Measurements from ENCODE around the gene TMEM130.

Gene TMEM130

DNA sequence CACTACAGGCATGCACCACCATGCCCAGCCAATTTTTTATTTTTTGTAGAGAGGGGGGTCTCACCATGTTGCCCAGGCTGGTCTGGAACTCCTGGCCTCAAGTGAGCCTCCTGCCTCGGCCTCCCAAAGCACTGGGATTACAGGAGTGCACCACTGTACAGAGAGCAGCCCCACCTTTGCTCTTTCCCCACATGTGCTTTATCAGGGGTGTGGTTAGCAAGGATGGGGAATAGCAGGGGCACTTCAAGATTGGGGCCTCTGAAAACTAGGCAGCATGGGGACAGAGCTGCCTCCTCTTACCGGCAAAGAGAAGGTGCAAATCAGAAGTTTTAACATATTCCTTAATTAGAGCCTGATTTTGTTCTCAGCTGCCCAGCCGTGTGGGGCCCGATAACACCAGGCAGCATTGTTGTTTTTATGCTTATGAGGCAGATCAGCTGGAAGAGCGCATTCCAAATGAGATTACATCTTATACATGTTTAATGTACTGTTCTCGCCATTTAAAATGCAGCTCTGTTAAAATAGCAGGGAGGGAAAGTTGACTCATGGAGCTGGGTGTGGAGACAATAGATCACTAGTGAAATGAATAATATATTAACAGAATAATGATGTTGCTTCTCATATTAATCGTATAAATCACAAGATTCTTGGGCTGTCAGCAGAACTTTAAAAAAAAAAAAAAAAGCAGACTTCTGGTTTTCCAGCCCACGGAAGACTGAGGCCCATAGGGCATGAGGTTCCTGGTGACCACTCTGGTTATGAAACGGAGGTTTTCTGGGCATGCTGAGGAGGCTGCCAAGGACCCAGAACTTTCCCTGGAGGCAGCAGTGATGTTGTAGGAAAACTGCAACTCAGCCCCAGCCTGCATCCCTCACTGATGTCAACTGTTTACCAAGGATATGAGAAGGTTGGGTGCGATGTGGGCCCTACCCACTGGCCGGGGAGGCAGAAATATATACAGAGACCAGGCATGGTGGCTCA lies 62.5 kb downstream of the TMEM130 start:
- no peak overlapping the region for H3K4me3 ChIP-seq (ENCODE audit: low read depth, low read length)
- peaks cover 11% of the 10 kb centered on the region for H3K9me3 ChIP-seq (ENCODE audit: control insufficient read depth, insufficient read depth, low read depth, low read length)
- H3K9ac ChIP-seq (ENCODE audit: low read length), result no peak overlapping the region
- H3K36me3 ChIP-seq (ENCODE audit: control insufficient read depth, insufficient read depth, low read length), result no peaks in the 10 kb centered on the region
- no peaks in the 10 kb centered on the region for H3K27me3 ChIP-seq (ENCODE audit: control insufficient read depth, insufficient read depth, low read length)
- no peak overlapping the region for H3K27ac ChIP-seq (ENCODE audit: low read depth, low read length)
- no peaks in the 10 kb centered on the region for H3K4me1 ChIP-seq (ENCODE audit: control insufficient read depth, insufficient read depth, low read length)

GRCh38 chr7:98805956-98806838 lies 63.6 kb downstream of the TMEM130 start:
- Histone ChIP-seq H3K9ac (ENCODE audit: low read length) (no peak overlapping the region), H3K9me3 (ENCODE audit: control insufficient read depth, insufficient read depth, low read depth, low read length) (peaks cover 14% of the 10 kb centered on the region), H3K27me3 (ENCODE audit: control insufficient read depth, insufficient read depth, low read length) (no peaks in the 10 kb centered on the region), H3K36me3 (ENCODE audit: control insufficient read depth, insufficient read depth, low read length) (no peaks in the 10 kb centered on the region), H3K27ac (ENCODE audit: low read depth, low read length) (no peak overlapping the region), H3K4me3 (ENCODE audit: low read depth, low read length) (no peak overlapping the region), H3K4me1 (ENCODE audit: control insufficient read depth, insufficient read depth, low read length) (no peaks in the 10 kb centered on the region)

DNA sequence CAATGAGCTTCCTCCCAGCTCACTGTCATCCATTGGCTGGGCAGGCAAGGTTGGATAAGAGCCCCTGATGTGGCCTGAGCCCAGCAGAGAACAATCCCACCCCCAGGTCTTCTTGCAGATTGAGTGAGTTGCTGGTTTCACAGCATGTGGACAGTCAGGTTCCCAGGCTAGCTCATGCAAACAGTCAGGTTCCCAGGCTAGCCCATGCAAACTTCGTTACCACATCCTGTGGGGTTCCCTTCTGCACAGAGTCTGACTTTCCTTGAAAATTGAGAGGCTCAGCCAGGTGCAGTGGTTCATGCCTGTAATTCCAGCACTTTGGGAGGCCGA lies 67.1 kb downstream of the TMEM130 start:
- Histone ChIP-seq H3K4me1 (ENCODE audit: control insufficient read depth, insufficient read depth, low read length) (no peaks in the 10 kb centered on the region), H3K36me3 (ENCODE audit: control insufficient read depth, insufficient read depth, low read length) (no peaks in the 10 kb centered on the region), H3K4me3 (ENCODE audit: low read depth, low read length) (no peak overlapping the region), H3K27ac (ENCODE audit: low read depth, low read length) (no peak overlapping the region), H3K9me3 (ENCODE audit: control insufficient read depth, insufficient read depth, low read depth, low read length) (peaks cover 12% of the 10 kb centered on the region), H3K9ac (ENCODE audit: low read length) (no peak overlapping the region), H3K27me3 (ENCODE audit: control insufficient read depth, insufficient read depth, low read length) (no peaks in the 10 kb centered on the region)

DNA sequence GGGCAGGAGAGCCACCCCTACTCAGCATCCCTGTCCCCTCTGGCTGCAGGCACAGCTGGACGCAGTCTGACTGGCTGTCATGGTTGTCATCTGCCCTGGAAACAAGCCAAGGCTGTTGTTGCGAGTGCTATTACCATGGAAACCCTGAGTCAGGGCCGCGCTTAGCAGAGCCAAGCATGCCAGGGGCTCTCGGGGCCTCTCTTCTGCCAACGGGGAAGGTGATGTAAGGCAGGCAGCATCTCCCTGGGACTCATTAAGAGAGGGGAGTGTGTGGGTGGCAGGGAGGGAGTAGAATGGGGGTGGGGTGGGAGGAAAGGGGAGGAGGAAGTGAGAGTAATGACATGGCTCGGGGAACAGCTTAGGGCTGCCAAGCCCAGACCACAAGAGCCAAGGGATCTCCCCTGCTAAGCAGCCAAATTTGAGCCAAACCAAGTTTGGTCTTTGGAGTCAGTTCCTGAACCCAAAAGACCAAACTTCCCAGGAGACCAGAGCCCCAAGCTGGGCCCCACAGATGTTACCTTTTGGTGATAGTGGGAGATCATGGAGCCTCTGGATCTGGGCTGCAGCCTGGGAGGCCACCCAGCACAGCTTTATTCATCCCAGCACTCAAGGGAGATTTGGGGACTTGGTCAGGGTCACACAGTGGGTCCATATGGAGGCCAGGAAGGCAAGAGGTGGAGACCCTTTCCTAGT lies 67.6 kb downstream of the TMEM130 start:
- Histone ChIP-seq H3K27ac (ENCODE audit: low read depth, low read length) (no peak overlapping the region), H3K36me3 (ENCODE audit: control insufficient read depth, insufficient read depth, low read length) (no peaks in the 10 kb centered on the region), H3K4me3 (ENCODE audit: low read depth, low read length) (no peak overlapping the region), H3K9me3 (ENCODE audit: control insufficient read depth, insufficient read depth, low read depth, low read length) (peaks cover 12% of the 10 kb centered on the region), H3K9ac (ENCODE audit: low read length) (no peak overlapping the region), H3K4me1 (ENCODE audit: control insufficient read depth, insufficient read depth, low read length) (no peaks in the 10 kb centered on the region), H3K27me3 (ENCODE audit: control insufficient read depth, insufficient read depth, low read length) (no peaks in the 10 kb centered on the region)

DNA sequence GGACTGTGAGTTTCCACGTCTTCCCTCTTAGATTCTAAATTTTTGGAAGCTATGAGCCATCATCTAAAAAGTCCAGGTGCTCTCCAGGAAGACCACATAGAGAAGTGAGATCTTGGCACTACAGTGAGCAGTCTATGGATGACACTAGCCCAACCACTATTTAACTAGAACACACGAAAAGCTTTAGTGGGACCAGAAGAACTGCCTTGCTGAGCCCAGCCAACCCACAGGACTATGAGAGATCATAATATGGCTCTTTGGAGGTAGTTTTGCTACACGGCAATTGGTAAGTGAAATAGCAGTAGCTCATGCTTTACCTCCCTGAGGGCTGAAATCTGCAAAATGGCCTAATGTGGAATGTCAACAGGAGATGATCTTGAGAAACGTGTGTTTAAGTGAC lies 68.8 kb downstream of the TMEM130 start:
- no peak overlapping the region for H3K9ac ChIP-seq (ENCODE audit: low read length)
- H3K4me3 ChIP-seq (ENCODE audit: low read depth, low read length), result no peak overlapping the region
- peaks cover 12% of the 10 kb centered on the region for H3K9me3 ChIP-seq (ENCODE audit: control insufficient read depth, insufficient read depth, low read depth, low read length)
- no peaks in the 10 kb centered on the region for H3K36me3 ChIP-seq (ENCODE audit: control insufficient read depth, insufficient read depth, low read length)
- H3K27ac ChIP-seq (ENCODE audit: low read depth, low read length), result no peak overlapping the region
- no peaks in the 10 kb centered on the region for H3K27me3 ChIP-seq (ENCODE audit: control insufficient read depth, insufficient read depth, low read length)
- H3K4me1 ChIP-seq (ENCODE audit: control insufficient read depth, insufficient read depth, low read length), result no peaks in the 10 kb centered on the region

GRCh38 chr7:98797150-98797549 lies 72.7 kb downstream of the TMEM130 start:
- Histone ChIP-seq H3K9me3 (ENCODE audit: control insufficient read depth, insufficient read depth, low read depth, low read length) (peaks cover 12% of the 10 kb centered on the region), H3K36me3 (ENCODE audit: control insufficient read depth, insufficient read depth, low read length) (no peaks in the 10 kb centered on the region), H3K9ac (ENCODE audit: low read length) (no peak overlapping the region), H3K4me3 (ENCODE audit: low read depth, low read length) (no peak overlapping the region), H3K27me3 (ENCODE audit: control insufficient read depth, insufficient read depth, low read length) (no peaks in the 10 kb centered on the region), H3K4me1 (ENCODE audit: control insufficient read depth, insufficient read depth, low read length) (no peaks in the 10 kb centered on the region), H3K27ac (ENCODE audit: low read depth, low read length) (no peak overlapping the region)
